ENCODE results near the gene ZCCHC17.

- TF ChIP-seq EZH2 (IDR thresholded peaks at IDR 0.05; ENCODE audit: borderline replicate concordance, insufficient read depth, low read depth, low read length, poor library complexity, severe bottlenecking) (no peak), CTCF (IDR thresholded peaks at IDR 0.05) (no peak)
These were observed 90.8 kb downstream of the ZCCHC17 start for GRCh38 chr1:31387612-31388011.

Data from B cell (primary cell).